Astrocyte (in vitro differentiated cells and primary cell): ENCODE results near the gene DYRK3.

Source experiments
- EZH2 ChIP-seq: IDR thresholded peaks from 2 replicates; pipeline ENCODE4 v1.6.1; 2012; ENCODE audit warnings: mild to moderate bottlenecking, low read length, inconsistent platforms; ENCODE audit not compliant: insufficient read depth
- TF ChIP-seq, protein P1 (sequence below): IDR thresholded peaks from 2 replicates; pipeline ENCODE4 v1.5.1; 2011; ENCODE audit warnings: low read depth, mild to moderate bottlenecking, inconsistent platforms, low read length, moderate library complexity; ENCODE audit not compliant: insufficient read depth

DNA sequence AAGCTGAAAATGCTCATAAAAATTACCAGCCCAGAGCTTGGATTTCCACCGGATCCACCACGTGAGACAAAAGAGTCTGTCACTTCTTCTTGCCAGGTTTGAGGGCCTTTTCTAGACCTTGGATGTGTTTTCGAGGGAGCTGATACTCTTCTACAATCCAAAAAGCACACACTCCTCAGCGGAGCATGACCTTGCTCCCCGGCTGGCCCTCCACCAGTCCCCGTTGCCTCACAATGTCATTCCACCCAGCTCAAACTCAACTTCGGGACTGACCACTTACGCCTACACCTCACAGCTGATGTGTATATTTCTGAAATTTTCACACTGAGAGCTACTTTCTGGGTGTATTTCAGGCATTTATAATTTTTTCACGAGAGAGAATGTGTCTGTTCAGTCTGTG lies 43.6 kb upstream of the DYRK3 start:
- TF ChIP-seq, protein P1, sequence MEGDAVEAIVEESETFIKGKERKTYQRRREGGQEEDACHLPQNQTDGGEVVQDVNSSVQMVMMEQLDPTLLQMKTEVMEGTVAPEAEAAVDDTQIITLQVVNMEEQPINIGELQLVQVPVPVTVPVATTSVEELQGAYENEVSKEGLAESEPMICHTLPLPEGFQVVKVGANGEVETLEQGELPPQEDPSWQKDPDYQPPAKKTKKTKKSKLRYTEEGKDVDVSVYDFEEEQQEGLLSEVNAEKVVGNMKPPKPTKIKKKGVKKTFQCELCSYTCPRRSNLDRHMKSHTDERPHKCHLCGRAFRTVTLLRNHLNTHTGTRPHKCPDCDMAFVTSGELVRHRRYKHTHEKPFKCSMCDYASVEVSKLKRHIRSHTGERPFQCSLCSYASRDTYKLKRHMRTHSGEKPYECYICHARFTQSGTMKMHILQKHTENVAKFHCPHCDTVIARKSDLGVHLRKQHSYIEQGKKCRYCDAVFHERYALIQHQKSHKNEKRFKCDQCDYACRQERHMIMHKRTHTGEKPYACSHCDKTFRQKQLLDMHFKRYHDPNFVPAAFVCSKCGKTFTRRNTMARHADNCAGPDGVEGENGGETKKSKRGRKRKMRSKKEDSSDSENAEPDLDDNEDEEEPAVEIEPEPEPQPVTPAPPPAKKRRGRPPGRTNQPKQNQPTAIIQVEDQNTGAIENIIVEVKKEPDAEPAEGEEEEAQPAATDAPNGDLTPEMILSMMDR: no peak
- TF ChIP-seq EZH2: no peak
